T-helper 22 cell (primary cell): Measurements from ENCODE around the gene COL4A3.

ENCODE experiments used
- DNase-seq: peaks from one replicate; pipeline ENCODE4 v3.0.0-alpha.2; 2020; ENCODE audit warnings: low read depth

Gene COL4A3

GRCh38 chr2:227341553-227341952 lies 177.1 kb downstream of the COL4A3 start:
- no peak for DNase-seq

GRCh38 chr2:227344231-227344630 lies 179.8 kb downstream of the COL4A3 start:
- DNase-seq = no peak

- no peak for DNase-seq
Observed at GRCh38 chr2:227347117-227347516, 182.7 kb downstream of the COL4A3 start.

DNA sequence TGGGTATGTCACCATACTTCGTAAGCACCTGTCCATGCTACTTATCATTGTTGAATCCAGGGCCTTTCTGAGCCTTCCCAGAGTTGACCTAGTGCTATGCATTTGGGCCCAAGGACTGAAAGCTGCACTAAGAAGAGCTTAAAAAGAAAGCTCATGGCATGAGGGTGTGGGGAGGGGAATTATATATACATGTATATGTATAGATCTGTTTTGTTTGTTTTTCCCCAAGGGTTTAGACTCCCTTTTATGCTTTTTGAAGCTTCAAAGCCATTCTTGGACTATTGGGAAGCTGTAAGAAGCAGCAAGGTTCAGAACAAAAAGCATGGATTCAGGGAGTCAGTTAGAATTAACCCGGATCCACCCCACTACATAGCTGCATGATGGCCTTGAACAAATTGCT lies 183.9 kb downstream of the COL4A3 start:
- no peak for DNase-seq

GRCh38 chr2:227349989-227350612 lies 185.7 kb downstream of the COL4A3 start:
- no peak for DNase-seq

DNA sequence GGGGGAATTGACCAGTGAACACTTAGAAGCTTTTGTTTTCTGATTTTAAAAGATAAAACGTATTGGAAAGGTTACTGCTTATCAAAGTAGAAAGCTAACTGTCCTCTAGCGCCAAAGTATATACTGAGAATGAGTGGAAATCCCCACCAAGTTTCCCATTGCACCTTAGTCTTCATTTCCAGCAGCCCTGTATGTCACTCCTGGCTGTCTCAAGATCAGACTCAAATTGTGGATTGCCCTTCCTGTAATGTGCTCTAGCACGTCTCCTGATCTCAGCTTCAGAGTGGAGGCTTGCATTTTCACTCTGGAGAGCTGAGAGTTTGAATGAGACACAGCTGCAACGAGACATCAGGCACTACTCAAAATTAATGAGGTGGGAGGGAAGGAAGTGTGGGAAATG lies 187.2 kb downstream of the COL4A3 start:
- DNase-seq = no peak

DNA sequence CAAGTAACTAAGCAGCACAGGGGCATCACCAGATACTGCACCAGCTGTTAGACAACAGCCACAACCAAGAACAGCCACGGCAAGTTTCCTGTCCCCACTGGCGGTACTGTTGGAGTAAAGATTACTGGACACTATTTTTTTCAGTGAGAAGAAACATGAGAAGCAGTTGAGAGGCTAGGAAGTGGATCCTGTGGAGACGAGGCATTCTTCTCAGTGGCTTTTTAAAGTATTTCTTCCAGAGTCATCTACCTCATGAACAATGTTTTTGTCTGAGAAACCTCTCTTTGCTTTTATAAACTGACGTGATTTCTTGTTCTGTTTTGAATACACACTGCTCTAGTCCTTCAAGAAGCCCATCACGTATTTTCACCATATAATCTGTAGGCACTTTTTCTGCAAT lies 195.9 kb downstream of the COL4A3 start:
- no peak for DNase-seq

DNA sequence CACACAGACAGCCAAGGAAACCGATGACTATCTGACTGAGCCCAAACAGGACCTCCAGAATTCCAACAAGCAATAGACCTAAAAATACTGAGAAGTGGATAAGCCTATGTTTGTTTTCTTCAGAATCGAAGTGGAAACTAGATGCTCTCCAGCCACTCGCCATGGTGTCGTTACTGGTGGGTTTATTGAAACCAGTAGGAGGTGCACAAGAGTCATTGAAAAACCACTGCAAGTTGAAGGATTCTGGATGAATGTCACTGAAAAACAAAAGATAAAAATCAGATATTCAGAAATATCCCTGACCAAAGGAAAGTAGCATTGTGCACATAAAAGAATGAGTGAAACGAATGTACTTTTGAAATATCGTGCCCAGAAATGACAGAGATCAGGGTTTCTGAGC lies 199.3 kb downstream of the COL4A3 start:
- DNase-seq = no peak
